MCF 10A (cell line): ENCODE data around the gene H2BK1. TPM values are rescaled to one million over a fixed set of nuclear protein-coding genes. Genes with fewer than 3 reads are reported as not detected.

ENCODE experiments used
- BruUV-seq: library from RNA; stranded (reverse); fragments of 400-500 nt; replicated peaks from 2 replicates; lab custom pipeline; 2021; lab: Mats Ljungman, UMichigan
- CTCF ChIA-PET: fragments of 300-600 bp; sonication (Branson Sonifier 250); formaldehyde crosslinking; extraction: SDS; loops from one replicate; lab custom pipeline; 2021; ENCODE audit warnings: antibody characterized with exemption, inconsistent platforms; lab: Yijun Ruan, JAX
- POLR2A ChIA-PET: fragments of 300-600, 350-650 bp; sonication (Branson Sonifier 250); formaldehyde crosslinking; extraction: SDS; loops from one replicate; lab custom pipeline; 2020; ENCODE audit warnings: antibody characterized with exemption, inconsistent platforms; lab: Yijun Ruan, JAX
- DNase-seq: peaks from one replicate; pipeline ENCODE4 v3.0.0-alpha.2; 2018; ENCODE audit not compliant: unreplicated experiment
- H3K27ac Mint-ChIP-seq: one replicate; pipeline ENCODE4 v1.8.0; 2022; ENCODE audit warnings: mild to moderate bottlenecking, low read depth, mixed read lengths; ENCODE audit not compliant: unreplicated experiment
- H3K27me3 Mint-ChIP-seq: one replicate; pipeline ENCODE4 v1.8.0; 2022; ENCODE audit warnings: mixed read lengths; ENCODE audit not compliant: insufficient read depth, unreplicated experiment
- H3K36me3 Mint-ChIP-seq: one replicate; pipeline ENCODE4 v1.8.0; 2022; ENCODE audit warnings: mild to moderate bottlenecking, moderate library complexity, mixed read lengths; ENCODE audit not compliant: insufficient read depth, unreplicated experiment
- H3K4me1 Mint-ChIP-seq: one replicate; pipeline ENCODE4 v1.8.0; 2022; ENCODE audit warnings: mixed read lengths; ENCODE audit not compliant: insufficient read depth, unreplicated experiment
- H3K4me3 Mint-ChIP-seq: one replicate; pipeline ENCODE4 v1.8.0; 2022; ENCODE audit warnings: mild to moderate bottlenecking, moderate library complexity, mixed read lengths; ENCODE audit not compliant: unreplicated experiment
- H3K9me3 Mint-ChIP-seq: one replicate; pipeline ENCODE4 v1.8.0; 2022; ENCODE audit warnings: mixed read lengths; ENCODE audit not compliant: unreplicated experiment
- intact Hi-C: fragments of 100-400 bp; cut with micrococcal nuclease; formaldehyde crosslinking; loops from 2 replicates; pipeline ENCODE4 v1.14.1; 2022
- total RNA-seq: library from RNA; stranded (reverse); gene quantifications from 2 replicates; pipeline ENCODE4 v1.2.3, GENCODE V29; 2022
- TF ChIP-seq, protein P1 (sequence below): fragments of 200-600 bp; IDR thresholded peaks from one replicate; pipeline ENCODE4 v1.8.0; 2022; ENCODE audit warnings: antibody characterized with exemption, mild to moderate bottlenecking; ENCODE audit not compliant: unreplicated experiment

The H2BK1 gene
- total RNA-seq, 1 experiment from 2014 or later: not detected

DNA sequence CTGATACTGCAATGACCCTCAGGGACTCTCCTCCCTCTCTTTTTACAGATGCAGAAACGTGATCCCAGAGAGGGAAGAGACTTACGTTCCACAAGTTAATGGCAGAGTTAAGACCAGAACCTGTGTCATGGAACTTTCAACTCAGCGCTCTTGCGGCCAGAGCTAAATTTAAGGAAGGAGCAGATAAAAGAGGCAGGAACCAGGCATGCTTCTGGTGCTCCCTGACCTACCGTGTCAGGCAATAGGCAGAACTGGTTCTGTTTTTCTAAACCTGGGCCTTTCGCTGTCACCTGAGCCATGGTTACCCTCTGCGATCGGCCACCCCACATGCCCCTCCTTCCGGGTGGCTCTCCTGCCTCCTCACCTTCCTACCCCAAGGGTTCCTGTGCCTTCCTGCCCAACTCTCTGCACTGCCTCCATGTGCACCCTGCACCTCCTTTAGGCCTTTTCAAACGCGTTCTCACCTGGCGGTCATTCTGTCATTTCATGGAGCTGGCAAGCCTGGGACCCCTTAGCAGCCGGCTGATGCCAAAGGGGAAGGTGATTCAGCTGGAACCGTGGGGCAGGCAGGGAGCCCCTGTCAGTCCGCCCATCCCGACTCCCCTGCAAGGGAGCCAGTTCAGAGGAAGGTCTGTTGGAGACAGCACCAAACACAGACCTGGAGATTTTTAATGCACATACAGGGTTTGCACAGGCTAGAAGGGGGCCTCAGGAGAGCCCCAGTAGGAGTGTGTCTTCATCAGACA, 35.1 kb downstream of the H2BK1 start:
- H3K27ac Mint-ChIP-seq: peak overlapping the region; percentile 83
- no peak overlapping the region for H3K4me3 Mint-ChIP-seq
- TF ChIP-seq, protein P1, sequence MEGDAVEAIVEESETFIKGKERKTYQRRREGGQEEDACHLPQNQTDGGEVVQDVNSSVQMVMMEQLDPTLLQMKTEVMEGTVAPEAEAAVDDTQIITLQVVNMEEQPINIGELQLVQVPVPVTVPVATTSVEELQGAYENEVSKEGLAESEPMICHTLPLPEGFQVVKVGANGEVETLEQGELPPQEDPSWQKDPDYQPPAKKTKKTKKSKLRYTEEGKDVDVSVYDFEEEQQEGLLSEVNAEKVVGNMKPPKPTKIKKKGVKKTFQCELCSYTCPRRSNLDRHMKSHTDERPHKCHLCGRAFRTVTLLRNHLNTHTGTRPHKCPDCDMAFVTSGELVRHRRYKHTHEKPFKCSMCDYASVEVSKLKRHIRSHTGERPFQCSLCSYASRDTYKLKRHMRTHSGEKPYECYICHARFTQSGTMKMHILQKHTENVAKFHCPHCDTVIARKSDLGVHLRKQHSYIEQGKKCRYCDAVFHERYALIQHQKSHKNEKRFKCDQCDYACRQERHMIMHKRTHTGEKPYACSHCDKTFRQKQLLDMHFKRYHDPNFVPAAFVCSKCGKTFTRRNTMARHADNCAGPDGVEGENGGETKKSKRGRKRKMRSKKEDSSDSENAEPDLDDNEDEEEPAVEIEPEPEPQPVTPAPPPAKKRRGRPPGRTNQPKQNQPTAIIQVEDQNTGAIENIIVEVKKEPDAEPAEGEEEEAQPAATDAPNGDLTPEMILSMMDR: no peak
- ChIA-PET POLR2A (no interaction called here), CTCF (interaction anchor here (0.6 to 1.1 kb wide), 2 partner anchors 11 to 123 kb away, joined by 3 read pairs; no protein-coding TSS in a partner anchor)
- H3K9me3 Mint-ChIP-seq: no peaks in the 10 kb centered on the region
- peaks cover 74% of the 10 kb centered on the region for H3K27me3 Mint-ChIP-seq
- intact Hi-C loops: no loop called here
- H3K4me1 Mint-ChIP-seq: no peaks in the 10 kb centered on the region
- DNase-seq: no peak
- no TSS peak for BruUV-seq
- no peaks in the 10 kb centered on the region for H3K36me3 Mint-ChIP-seq

DNA sequence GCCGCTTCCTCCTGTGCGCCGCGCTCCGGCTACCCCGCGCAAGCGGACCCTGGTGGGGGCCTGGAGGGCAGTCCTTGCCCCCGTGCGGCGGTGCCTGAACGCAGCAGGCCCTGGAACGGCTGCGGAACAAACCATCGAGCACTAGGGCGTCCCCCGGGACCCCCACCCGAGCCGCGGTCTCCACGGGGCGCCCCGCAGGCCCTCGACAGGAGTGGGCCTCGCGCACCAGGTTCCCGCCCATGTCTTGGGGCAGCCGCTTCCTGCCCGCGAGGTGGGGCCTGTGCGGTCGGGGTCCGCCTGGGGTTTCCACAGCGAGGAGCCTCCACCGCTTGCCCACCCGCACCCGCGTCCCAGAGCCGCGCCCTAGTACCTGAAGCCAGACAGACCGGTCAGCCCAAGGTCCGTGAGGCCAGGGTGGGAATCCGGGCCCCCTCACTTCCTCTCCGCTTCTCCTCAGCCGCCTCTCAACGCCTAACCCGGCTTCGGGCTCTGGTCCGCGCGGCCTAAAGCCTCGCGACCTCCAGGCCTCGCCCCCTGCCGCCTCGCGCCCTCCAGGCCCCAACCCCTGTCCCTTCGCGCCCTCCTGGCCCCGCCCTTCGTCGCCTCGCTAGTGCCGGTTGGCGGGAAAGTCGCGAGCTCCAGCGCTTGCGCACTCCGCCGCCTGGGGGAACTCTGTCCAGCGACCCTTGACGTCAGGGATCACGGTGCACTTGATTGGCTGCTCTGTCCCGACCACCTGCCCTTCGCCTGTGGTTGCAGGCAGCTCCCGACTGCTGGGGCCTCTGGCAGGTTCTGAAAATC, 35.8 kb downstream of the H2BK1 start:
- POLR2A ChIA-PET: no interaction called here
- no TSS peak for BruUV-seq
- Mint-ChIP-seq H3K27ac (no peak overlapping the region), H3K4me3 (no peak overlapping the region), H3K4me1 (no peaks in the 10 kb centered on the region), H3K27me3 (peaks cover 73% of the 10 kb centered on the region), H3K9me3 (no peaks in the 10 kb centered on the region), H3K36me3 (no peaks in the 10 kb centered on the region)
- DNase-seq: no peak
- CTCF ChIA-PET: no interaction called here
- intact Hi-C loops: no loop called here
- TF ChIP-seq, protein P1: no peak

DNA sequence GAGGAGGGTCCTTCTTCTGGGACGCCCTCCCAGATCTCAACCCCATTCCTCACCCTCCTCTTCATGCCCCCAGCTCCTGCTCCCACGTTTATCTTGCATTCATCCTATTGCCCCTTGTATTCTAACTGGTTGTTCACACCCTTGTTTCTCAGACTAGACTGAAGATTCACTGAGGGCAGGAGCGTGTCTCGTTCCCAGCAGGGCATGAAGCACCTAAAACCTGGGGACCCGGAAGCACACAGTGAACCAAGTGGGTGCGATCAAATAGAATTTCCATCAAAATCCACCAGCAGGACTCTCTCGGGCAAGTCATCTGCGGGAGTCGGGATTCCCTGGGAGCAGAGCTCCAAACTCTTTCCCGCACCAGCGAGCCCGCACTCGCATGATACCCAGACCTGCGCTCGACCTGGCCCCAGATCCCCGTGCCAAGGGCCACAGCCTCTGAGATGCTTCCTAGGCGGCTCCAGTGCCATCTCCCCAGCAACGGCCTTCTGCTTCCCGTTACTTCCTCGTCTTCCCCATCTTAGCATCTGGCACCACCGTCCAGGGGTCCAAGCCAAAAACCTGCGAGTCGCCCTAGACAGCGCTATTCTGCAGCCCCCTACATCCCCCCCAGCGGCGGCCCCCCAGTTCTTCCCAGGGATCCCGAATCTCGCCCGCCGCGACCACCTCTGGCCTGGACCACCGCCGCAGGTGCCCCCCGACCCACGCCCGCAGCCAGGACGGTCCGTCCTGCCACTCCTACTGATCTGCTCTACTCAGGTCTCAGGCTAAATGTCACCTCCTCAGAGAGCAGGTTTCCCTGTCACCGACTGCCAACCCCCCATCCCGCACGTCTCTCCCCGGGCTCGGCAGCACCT, 36.7 kb downstream of the H2BK1 start:
- H3K36me3 Mint-ChIP-seq: no peaks in the 10 kb centered on the region
- intact Hi-C loops: loop anchor here (2.0 kb wide), 1 partner anchor 211 kb away; no protein-coding TSS in a partner anchor
- H3K9me3 Mint-ChIP-seq: no peaks in the 10 kb centered on the region
- BruUV-seq: no TSS peak
- H3K27me3 Mint-ChIP-seq: peaks cover 73% of the 10 kb centered on the region
- H3K4me1 Mint-ChIP-seq: no peaks in the 10 kb centered on the region
- no peak for DNase-seq
- ChIA-PET CTCF (interaction anchor here (0.7 to 1.1 kb wide), 9 partner anchors 11 to 404 kb away, joined by 3 to 4 read pairs (median 4); partner anchors contain the start of gene ASB10), POLR2A (no interaction called here)
- no peak overlapping the region for H3K4me3 Mint-ChIP-seq
- H3K27ac Mint-ChIP-seq: no peak overlapping the region
- TF ChIP-seq, protein P1: no peak
